Measurements from ENCODE around the gene GNPTG.

Gene GNPTG
- 24.5 to 34.5 (median 28.4) reads per million in 3 donors for total RNA-seq

GRCh38 chr16:1351582-1352362 lies at the start of gene GNPTG, which contains the start of gene TSR3:
Gene GNPTG, plus strand, starts transcription at chr16:1351931. Its CDS starts 35 bp downstream, at chr16:1351966.
Gene TSR3, minus strand, starts transcription at chr16:1351878. Its CDS starts 74 bp downstream, at chr16:1351804.
- Histone ChIP-seq H3K4me3 (ENCODE audit: insufficient read depth, low read depth, low read length, poor library complexity, severe bottlenecking) (peak within 1 kb of the TSS; percentile 71), H3K36me3 (ENCODE audit: control insufficient read depth, insufficient read depth, low read length) (peaks cover 26% of the 10 kb centered on the region), H3K4me1 (ENCODE audit: control insufficient read depth, insufficient read depth, low read length, poor library complexity, severe bottlenecking) (peaks cover 17% of the 10 kb centered on the region), H3K27me3 (replicated peaks; ENCODE audit: control insufficient read depth, insufficient read depth, low read length, poor library complexity, severe bottlenecking) (no peaks in the 10 kb centered on the region), H3K27ac (ENCODE audit: insufficient read depth, low read length, poor library complexity, severe bottlenecking) (peak within 1 kb of the TSS; percentile 70), H3K9me3 (ENCODE audit: control insufficient read depth, low read length) (no peaks in the 10 kb centered on the region)
- DNase-seq, result peak; percentile 75 to 80 (median 79)

GRCh38 chr16:1305823-1306222 lies 45.9 kb upstream of the GNPTG start:
- no peak for DNase-seq
- Histone ChIP-seq H3K4me1 (ENCODE audit: control insufficient read depth, insufficient read depth, low read length, poor library complexity, severe bottlenecking) (peaks cover 23% of the 10 kb centered on the region), H3K4me3 (ENCODE audit: insufficient read depth, low read depth, low read length, poor library complexity, severe bottlenecking) (no peak overlapping the region)

GRCh38 chr16:1306334-1306733 lies 45.4 kb upstream of the GNPTG start:
- peaks cover 23% of the 10 kb centered on the region for H3K4me1 ChIP-seq (ENCODE audit: control insufficient read depth, insufficient read depth, low read length, poor library complexity, severe bottlenecking)
- H3K27me3 ChIP-seq (replicated peaks; ENCODE audit: control insufficient read depth, insufficient read depth, low read length, poor library complexity, severe bottlenecking), result no peaks in the 10 kb centered on the region
- no peaks in the 10 kb centered on the region for H3K9me3 ChIP-seq (ENCODE audit: control insufficient read depth, low read length)
- no peak overlapping the region for H3K4me3 ChIP-seq (ENCODE audit: insufficient read depth, low read depth, low read length, poor library complexity, severe bottlenecking)
- H3K36me3 ChIP-seq (ENCODE audit: control insufficient read depth, insufficient read depth, low read length), result no peaks in the 10 kb centered on the region
- no peak overlapping the region for H3K27ac ChIP-seq (ENCODE audit: insufficient read depth, low read length, poor library complexity, severe bottlenecking)
- DNase-seq, result no peak

More at GRCh38 chr16:1305823-1306222, 45.9 kb upstream of the GNPTG start:
- H3K36me3 ChIP-seq (ENCODE audit: control insufficient read depth, insufficient read depth, low read length), result no peaks in the 10 kb centered on the region
- no peaks in the 10 kb centered on the region for H3K27me3 ChIP-seq (replicated peaks; ENCODE audit: control insufficient read depth, insufficient read depth, low read length, poor library complexity, severe bottlenecking)
- no peak overlapping the region for H3K27ac ChIP-seq (ENCODE audit: insufficient read depth, low read length, poor library complexity, severe bottlenecking)
- no peaks in the 10 kb centered on the region for H3K9me3 ChIP-seq (ENCODE audit: control insufficient read depth, low read length)

- Histone ChIP-seq H3K4me1 (ENCODE audit: control insufficient read depth, insufficient read depth, low read length, poor library complexity, severe bottlenecking) (peaks cover 34% of the 10 kb centered on the region), H3K9me3 (ENCODE audit: control insufficient read depth, low read length) (no peaks in the 10 kb centered on the region), H3K36me3 (ENCODE audit: control insufficient read depth, insufficient read depth, low read length) (peaks cover 9% of the 10 kb centered on the region), H3K27me3 (replicated peaks; ENCODE audit: control insufficient read depth, insufficient read depth, low read length, poor library complexity, severe bottlenecking) (no peaks in the 10 kb centered on the region), H3K27ac (ENCODE audit: insufficient read depth, low read length, poor library complexity, severe bottlenecking) (peak overlapping the region; percentile 97), H3K4me3 (ENCODE audit: insufficient read depth, low read depth, low read length, poor library complexity, severe bottlenecking) (peak overlapping the region; percentile 57)
- DNase-seq, result no peak
Observed at GRCh38 chr16:1308036-1308976, 43.4 kb upstream of the GNPTG start.

- peak within 1 kb of the TSS; percentile 97 for H3K27ac ChIP-seq (ENCODE audit: insufficient read depth, low read length, poor library complexity, severe bottlenecking)
- H3K36me3 ChIP-seq (ENCODE audit: control insufficient read depth, insufficient read depth, low read length), result peaks cover 17% of the 10 kb centered on the region
- peak; percentile 92 to 97 (median 94) for DNase-seq
- H3K4me1 ChIP-seq (ENCODE audit: control insufficient read depth, insufficient read depth, low read length, poor library complexity, severe bottlenecking), result peaks cover 25% of the 10 kb centered on the region
- H3K4me3 ChIP-seq (ENCODE audit: insufficient read depth, low read depth, low read length, poor library complexity, severe bottlenecking), result peak within 1 kb of the TSS; percentile 76
- no peaks in the 10 kb centered on the region for H3K27me3 ChIP-seq (replicated peaks; ENCODE audit: control insufficient read depth, insufficient read depth, low read length, poor library complexity, severe bottlenecking)
- no peaks in the 10 kb centered on the region for H3K9me3 ChIP-seq (ENCODE audit: control insufficient read depth, low read length)
Observed at GRCh38 chr16:1308977-1309885, 42.5 kb upstream of the GNPTG start, which contains the start of gene UBE2I. Gene UBE2I, plus strand, starts transcription at chr16:1309636. Its CDS starts 4,395 bp downstream, at chr16:1314031.

- no peaks in the 10 kb centered on the region for H3K9me3 ChIP-seq (ENCODE audit: control insufficient read depth, low read length)
- peak overlapping the region; percentile 63 for H3K27ac ChIP-seq (ENCODE audit: insufficient read depth, low read length, poor library complexity, severe bottlenecking)
- peak; percentile 49 to 53 (median 50) for DNase-seq
- peaks cover 24% of the 10 kb centered on the region for H3K4me1 ChIP-seq (ENCODE audit: control insufficient read depth, insufficient read depth, low read length, poor library complexity, severe bottlenecking)
- H3K4me3 ChIP-seq (ENCODE audit: insufficient read depth, low read depth, low read length, poor library complexity, severe bottlenecking), result peak overlapping the region; percentile 76
- H3K27me3 ChIP-seq (replicated peaks; ENCODE audit: control insufficient read depth, insufficient read depth, low read length, poor library complexity, severe bottlenecking), result no peaks in the 10 kb centered on the region
- peaks cover 27% of the 10 kb centered on the region for H3K36me3 ChIP-seq (ENCODE audit: control insufficient read depth, insufficient read depth, low read length)
Observed at GRCh38 chr16:1309888-1310831, 41.6 kb upstream of the GNPTG start.

- H3K9me3 ChIP-seq (ENCODE audit: control insufficient read depth, low read length), result no peaks in the 10 kb centered on the region
- no peaks in the 10 kb centered on the region for H3K27me3 ChIP-seq (replicated peaks; ENCODE audit: control insufficient read depth, insufficient read depth, low read length, poor library complexity, severe bottlenecking)
- no peak for DNase-seq
- H3K4me1 ChIP-seq (ENCODE audit: control insufficient read depth, insufficient read depth, low read length, poor library complexity, severe bottlenecking), result peaks cover 24% of the 10 kb centered on the region
- H3K4me3 ChIP-seq (ENCODE audit: insufficient read depth, low read depth, low read length, poor library complexity, severe bottlenecking), result peak overlapping the region; percentile 76
- H3K36me3 ChIP-seq (ENCODE audit: control insufficient read depth, insufficient read depth, low read length), result peaks cover 33% of the 10 kb centered on the region
- H3K27ac ChIP-seq (ENCODE audit: insufficient read depth, low read length, poor library complexity, severe bottlenecking), result peak overlapping the region; percentile 63
Observed at GRCh38 chr16:1310832-1311200, 40.9 kb upstream of the GNPTG start.

- Histone ChIP-seq H3K4me1 (ENCODE audit: control insufficient read depth, insufficient read depth, low read length, poor library complexity, severe bottlenecking) (peaks cover 22% of the 10 kb centered on the region), H3K27ac (ENCODE audit: insufficient read depth, low read length, poor library complexity, severe bottlenecking) (peak overlapping the region; percentile 63), H3K36me3 (ENCODE audit: control insufficient read depth, insufficient read depth, low read length) (peaks cover 38% of the 10 kb centered on the region), H3K27me3 (replicated peaks; ENCODE audit: control insufficient read depth, insufficient read depth, low read length, poor library complexity, severe bottlenecking) (no peaks in the 10 kb centered on the region), H3K4me3 (ENCODE audit: insufficient read depth, low read depth, low read length, poor library complexity, severe bottlenecking) (peak overlapping the region; percentile 76), H3K9me3 (ENCODE audit: control insufficient read depth, low read length) (no peaks in the 10 kb centered on the region)
- no peak for DNase-seq
Observed at GRCh38 chr16:1311212-1311737, 40.5 kb upstream of the GNPTG start.
